IMR-90 (cell line): Measurements from ENCODE around the gene KPTN. TPM values are rescaled to one million over a fixed set of nuclear protein-coding genes. Genes with fewer than 3 reads are reported as not detected.

Source experiments
- ATAC-seq: fragments of 200-7000 bp; cut with Tn5 transposase; 2 replicates; pipeline ENCODE4 v1.9.1; 2020; ENCODE audit warnings: low read depth, mild to moderate bottlenecking, moderate library complexity
- BruUV-seq: library from RNA; stranded (reverse); fragments of 400-500 nt; replicated peaks from 2 replicates; lab custom pipeline; 2021; lab: Mats Ljungman, UMichigan
- CTCF ChIA-PET: fragments of 300-600 bp; formaldehyde crosslinking; extraction: SDS; loops from one replicate; lab custom pipeline; 2021; ENCODE audit warnings: antibody characterized with exemption; lab: Yijun Ruan, JAX
- POLR2A ChIA-PET: fragments of 300-600 bp; sonication (Branson Sonifier 250); formaldehyde crosslinking; loops from one replicate; lab custom pipeline; 2022; ENCODE audit warnings: antibody characterized with exemption; ENCODE audit not compliant: unreplicated experiment; lab: Charles Lee
- DNase-seq: peaks from one replicate; pipeline ENCODE4 v3.0.0; 2013
- H2AFZ ChIP-seq: replicated peaks from 2 replicates; pipeline ENCODE3; 2013; ENCODE audit warnings: low read length, mild to moderate bottlenecking; ENCODE audit not compliant: poor library complexity
- H2AK5ac ChIP-seq: 2 replicates; pipeline ENCODE4 v1.6.1; 2013; ENCODE audit warnings: low read depth, low read length, inconsistent platforms
- H2AK9ac ChIP-seq: replicated peaks from 2 replicates; pipeline ENCODE3; 2013; ENCODE audit warnings: mild to moderate bottlenecking, low read depth, low read length, moderate library complexity; ENCODE audit not compliant: poor library complexity
- H2BK120ac ChIP-seq: 2 replicates; pipeline ENCODE4 v1.6.1; 2013; ENCODE audit warnings: low read depth, low read length, inconsistent platforms
- H2BK15ac ChIP-seq: 3 replicates; pipeline ENCODE4 v1.6.1; 2013; ENCODE audit warnings: low read depth, low read length, inconsistent platforms
- H2BK20ac ChIP-seq: 2 replicates; pipeline ENCODE4 v1.6.1; 2013; ENCODE audit warnings: low read depth, mild to moderate bottlenecking, inconsistent platforms, low read length, moderate library complexity
- H2BK5ac ChIP-seq: 2 replicates; pipeline ENCODE4 v1.6.1; 2013; ENCODE audit warnings: mild to moderate bottlenecking, low read depth, low read length, inconsistent platforms; ENCODE audit not compliant: poor library complexity, severe bottlenecking
- H3K14ac ChIP-seq: replicated peaks from 2 replicates; pipeline ENCODE4 v1.6.1; 2013; ENCODE audit warnings: low read depth, low read length, inconsistent platforms
- H3K18ac ChIP-seq: 2 replicates; pipeline ENCODE4 v1.6.1; 2013; ENCODE audit warnings: low read depth, low read length, control low read depth
- H3K23ac ChIP-seq: 2 replicates; pipeline ENCODE4 v1.6.1; 2013; ENCODE audit warnings: low read depth, low read length, inconsistent platforms
- H3K27ac ChIP-seq: 2 replicates; pipeline ENCODE4 v1.5.1; 2013; ENCODE audit warnings: mild to moderate bottlenecking, control low read depth, low read length; ENCODE audit not compliant: insufficient read depth
- H3K27me3 ChIP-seq: 2 replicates; pipeline ENCODE4 v1.6.1; 2013; ENCODE audit warnings: low read length; ENCODE audit not compliant: control insufficient read depth, insufficient read depth
- H3K36me3 ChIP-seq: 2 replicates; pipeline ENCODE4 v1.6.1; 2013; ENCODE audit warnings: low read length, mixed read lengths; ENCODE audit not compliant: control insufficient read depth, insufficient read depth
- H3K4ac ChIP-seq: 2 replicates; pipeline ENCODE4 v1.6.1; 2013; ENCODE audit warnings: low read depth, low read length, inconsistent platforms
- H3K4me1 ChIP-seq: 2 replicates; pipeline ENCODE4 v1.6.1; 2013; ENCODE audit warnings: low read length, mixed read lengths; ENCODE audit not compliant: control insufficient read depth, insufficient read depth
- H3K4me2 ChIP-seq: 2 replicates; pipeline ENCODE4 v1.6.1; 2013; ENCODE audit warnings: low read depth, mild to moderate bottlenecking, control low read depth, low read length, moderate library complexity
- H3K4me3 ChIP-seq: 2 replicates; pipeline ENCODE4 v1.5.1; 2013; ENCODE audit warnings: low read depth, mild to moderate bottlenecking, control low read depth, low read length, moderate library complexity; ENCODE audit not compliant: insufficient read depth
- H3K56ac ChIP-seq: 2 replicates; pipeline ENCODE4 v1.6.1; 2013; ENCODE audit warnings: low read length, inconsistent platforms; ENCODE audit not compliant: insufficient read depth; ENCODE audit errors: extremely low read depth
- H3K79me1 ChIP-seq, 2 experiments: 2 replicates each; pipeline ENCODE4 v1.6.1; 2013; ENCODE audit warnings: low read length in 2 of 2, inconsistent platforms in 1 of 2, low read depth in 1 of 2
- H3K9ac ChIP-seq: 2 replicates; pipeline ENCODE4 v1.6.1; 2013; ENCODE audit warnings: low read depth, low read length, control low read depth
- H3K9me1 ChIP-seq: 2 replicates; pipeline ENCODE4 v1.6.1; 2013; ENCODE audit warnings: low read length, inconsistent platforms; ENCODE audit not compliant: insufficient read depth
- H3K9me3 ChIP-seq: 2 replicates; pipeline ENCODE4 v1.6.1; 2013; ENCODE audit warnings: low read length; ENCODE audit not compliant: control insufficient read depth, insufficient read depth
- H4K20me1 ChIP-seq: 2 replicates; pipeline ENCODE4 v1.6.1; 2013; ENCODE audit warnings: low read length, inconsistent platforms; ENCODE audit not compliant: insufficient read depth
- H4K5ac ChIP-seq: 2 replicates; pipeline ENCODE4 v1.6.1; 2013; ENCODE audit warnings: mild to moderate bottlenecking, low read depth, low read length, control low read depth
- H4K8ac ChIP-seq, 2 experiments: 2 replicates each; pipeline ENCODE4 v1.6.1; 2013; ENCODE audit warnings: low read depth in 2 of 2, low read length in 2 of 2, control low read depth in 1 of 2, inconsistent platforms in 1 of 2
- H4K91ac ChIP-seq: 2 replicates; pipeline ENCODE4 v1.6.1; 2013; ENCODE audit warnings: low read depth, low read length, inconsistent platforms; ENCODE audit not compliant: insufficient read depth
- CHD1 ChIP-seq: IDR thresholded peaks from 2 replicates; pipeline ENCODE4 v1.6.1; 2012; ENCODE audit warnings: low read depth, low read length, improper control_type of control experiment
- WGBS, 2 experiments: methylation state at CpG; one replicate each; pipeline versions ENCODE4 v1.1.5 to v1.1.7; 2013; ENCODE audit warnings: missing lambda C conversion rate in 2 of 2; ENCODE audit not compliant: insufficient read length in 1 of 2; ENCODE audit errors: extremely low coverage in 2 of 2; 5-methylcytosine and 5-hydroxymethylcytosine counted together
- dilution Hi-C: fragments of 300-500 bp; cut with HindIII; formaldehyde crosslinking; loops from one replicate; pipeline ENCODE4 v1.14.3; 2018; ENCODE audit warnings: low sequenced_read_pairs; ENCODE audit not compliant: unreplicated experiment
- in situ Hi-C: fragments of 300-500 bp; cut with MboI; formaldehyde crosslinking; loops from 3 replicates; pipeline ENCODE4 v1.14.3; 2019; ENCODE audit warnings: low sequenced_read_pairs, inconsistent platforms, mixed read lengths
- intact Hi-C: fragments of 100-400 bp; cut with micrococcal nuclease; formaldehyde crosslinking; loops from 2 replicates; pipeline ENCODE4 v1.10.0; 2022
- polyA plus RNA-seq, 3 experiments: library from polyadenylated mRNA; depleted of rRNA; stranded (reverse); fragments of >200 nt; gene quantifications; 2 replicates each; pipeline ENCODE4 v1.2.3, GENCODE V29; 2012; ENCODE audit warnings: low replicate concordance in 1 of 3
- total RNA-seq: library from RNA; depleted of rRNA; stranded (reverse); fragments of >200 nt; gene quantifications from 2 replicates; pipeline ENCODE4 v1.2.3, GENCODE V29; 2012
- TF ChIP-seq, protein P1 (sequence below): fragments of 150-350 bp; IDR thresholded peaks from 2 replicates; pipeline ENCODE4 v1.6.1; 2016; ENCODE audit warnings: low read depth, mild to moderate bottlenecking, low read length, moderate library complexity, borderline replicate concordance

Gene KPTN
- total and polyA plus RNA-seq, 2 of the 4 experiments (the other 2 are of a cell fraction) = 4.1 to 15.4 TPM

- peaks cover 5% of the 10 kb centered on the region; the same call in 1 of the 2 replicates for H3K9me3 ChIP-seq
- no peak overlapping the region for H3K4ac ChIP-seq
- DNase-seq = no peak
- H3K56ac ChIP-seq = no peak overlapping the region
- H4K91ac ChIP-seq = no peak overlapping the region
- H4K8ac ChIP-seq = no peak overlapping the region
- peaks cover 60% of the 10 kb centered on the region for H3K27me3 ChIP-seq
- no peak overlapping the region for H4K5ac ChIP-seq
- H3K27ac ChIP-seq = no peak overlapping the region
- H2AK5ac ChIP-seq = no peak overlapping the region
- no peak overlapping the region for H3K18ac ChIP-seq
- ATAC-seq = no peak
- intact Hi-C loops = no loop called here
- no peaks in the 10 kb centered on the region for H3K4me1 ChIP-seq
- no peaks in the 10 kb centered on the region for H3K79me1 ChIP-seq
- dilution Hi-C loops = no loop called here
- TF ChIP-seq, protein P1, sequence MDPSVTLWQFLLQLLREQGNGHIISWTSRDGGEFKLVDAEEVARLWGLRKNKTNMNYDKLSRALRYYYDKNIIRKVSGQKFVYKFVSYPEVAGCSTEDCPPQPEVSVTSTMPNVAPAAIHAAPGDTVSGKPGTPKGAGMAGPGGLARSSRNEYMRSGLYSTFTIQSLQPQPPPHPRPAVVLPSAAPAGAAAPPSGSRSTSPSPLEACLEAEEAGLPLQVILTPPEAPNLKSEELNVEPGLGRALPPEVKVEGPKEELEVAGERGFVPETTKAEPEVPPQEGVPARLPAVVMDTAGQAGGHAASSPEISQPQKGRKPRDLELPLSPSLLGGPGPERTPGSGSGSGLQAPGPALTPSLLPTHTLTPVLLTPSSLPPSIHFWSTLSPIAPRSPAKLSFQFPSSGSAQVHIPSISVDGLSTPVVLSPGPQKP = no peak
- no peak for TF ChIP-seq CHD1
- in situ Hi-C loops = no loop called here
- POLR2A ChIA-PET = no interaction called here
- WGBS, 2 experiments = no CpG with 5 or more reads among the region's 6 CpGs
- H3K9me1 ChIP-seq = no peaks in the 10 kb centered on the region
- H3K4me3 ChIP-seq = no peak overlapping the region
- no peak overlapping the region for H2BK15ac ChIP-seq
- BruUV-seq = no TSS peak
- no peak overlapping the region for H2BK5ac ChIP-seq
- H2AK9ac ChIP-seq = no peak overlapping the region
- no peaks in the 10 kb centered on the region for H3K36me3 ChIP-seq
- H3K14ac ChIP-seq = no peak overlapping the region
- no peak overlapping the region for H2BK120ac ChIP-seq
- H2BK20ac ChIP-seq = no peak overlapping the region
- CTCF ChIA-PET = no interaction called here
- no peak overlapping the region for H2AFZ ChIP-seq
- no peak overlapping the region for H3K23ac ChIP-seq
- no peak overlapping the region for H3K9ac ChIP-seq
- H4K20me1 ChIP-seq = no peaks in the 10 kb centered on the region; the same call in 1 of the 2 replicates
- H3K4me2 ChIP-seq = no peak overlapping the region
Measured at GRCh38 chr19:47469363-47469700, 14.7 kb downstream of the KPTN start.
